K562 (cell line): ENCODE data around the gene SCAPER. TPM values are rescaled to one million over a fixed set of nuclear protein-coding genes. Genes with fewer than 3 reads are reported as not detected.
"Not testable (repeated sequence)": the region's sequence is repeated elsewhere in the genome, so short reads cannot be mapped to it uniquely, and the experiment has no call there.

ENCODE experiments used
- ATAC-seq: fragments of 200-7000 bp; cut with Tn5 transposase; 3 replicates; pipeline ENCODE4 v1.9.1; 2020; ENCODE audit warnings: moderate library complexity
- BruUV-seq: library from RNA; stranded (reverse); fragments of 400-500 nt; replicated peaks from 2 replicates; lab custom pipeline; 2021; lab: Mats Ljungman, UMichigan
- CTCF ChIA-PET: fragments of 300-600 bp; formaldehyde crosslinking; extraction: SDS; loops from one replicate; lab custom pipeline; 2021; ENCODE audit warnings: low intra/inter-chr PET ratio; lab: Yijun Ruan, JAX
- POLR2A ChIA-PET: fragments of 300-600, 350-650 bp; sonication (Branson Sonifier 250); formaldehyde crosslinking; extraction: SDS; loops from one replicate; lab custom pipeline; 2021; ENCODE audit warnings: antibody characterized with exemption, inconsistent platforms; lab: Yijun Ruan, JAX
- DNase-seq, 4 experiments: peaks; one replicate each; pipeline versions ENCODE4 v3.0.0 to v3.0.0-alpha.2; 2011 to 2018; ENCODE audit warnings: low spot score in 3 of 4, mixed read lengths in 3 of 4; ENCODE audit errors: extremely low read depth in 1 of 4
- FAIRE-seq: peaks from 2 replicates; lab custom pipeline; 2011; peaks lifted over from hg19 to GRCh38; lab: Jason Lieb, UNC
- H2AFZ ChIP-seq: 2 replicates; pipeline ENCODE4 v1.6.0; 2011; ENCODE audit warnings: low read depth, low read length, control low read depth, inconsistent platforms
- H3K27ac ChIP-seq: fragments of 200-600 bp; 3 replicates; pipeline ENCODE4 v1.8.0; 2011; ENCODE audit warnings: low read depth, mild to moderate bottlenecking, control low read depth, inconsistent platforms, low read length, moderate library complexity, mixed read lengths; ENCODE audit errors: extremely low read depth
- H3K27me3 ChIP-seq, 2 experiments: fragments of 300-600 bp in 1 of 2; 2 replicates in 1 of 2; 3 replicates in 1 of 2; pipeline versions ENCODE4 v1.6.0 to v1.8.0; 2011; ENCODE audit warnings: inconsistent platforms in 2 of 2, low read length in 2 of 2, mild to moderate bottlenecking in 1 of 2, mixed read lengths in 1 of 2, moderate library complexity in 1 of 2; ENCODE audit not compliant: control insufficient read depth in 2 of 2, insufficient read depth in 2 of 2
- H3K36me3 ChIP-seq: fragments of 300-600 bp; 3 replicates; pipeline ENCODE4 v1.8.0; 2011; ENCODE audit warnings: mild to moderate bottlenecking, low read length, inconsistent platforms; ENCODE audit not compliant: control insufficient read depth, insufficient read depth
- H3K4me1 ChIP-seq, 2 experiments: fragments of 200-600 bp in 1 of 2; replicated peaks in 1 of 2; 2 replicates in 1 of 2; 3 replicates in 1 of 2; pipeline versions ENCODE4 v1.5.1 to v1.8.0; 2011; ENCODE audit warnings: inconsistent platforms in 2 of 2, low read length in 2 of 2, mild to moderate bottlenecking in 1 of 2, mixed read lengths in 1 of 2, moderate library complexity in 1 of 2; ENCODE audit not compliant: control insufficient read depth in 2 of 2, insufficient read depth in 2 of 2
- H3K4me2 ChIP-seq: 2 replicates; pipeline ENCODE4 v1.6.1; 2011; ENCODE audit warnings: low read length, control low read depth, inconsistent platforms, mixed read lengths; ENCODE audit not compliant: insufficient read depth
- H3K4me3 ChIP-seq: fragments of 200-600 bp; sonication (generic), shearing (Covaris generic); 2 replicates; pipeline ENCODE4 v1.5.1; 2016; ENCODE audit warnings: control low read depth, inconsistent platforms
- H3K79me2 ChIP-seq: fragments of 200-600 bp; 3 replicates; pipeline ENCODE4 v1.8.0; 2011; ENCODE audit warnings: low read length, inconsistent platforms; ENCODE audit not compliant: control insufficient read depth, insufficient read depth
- H3K9ac ChIP-seq, 2 experiments: 2 replicates each; pipeline versions ENCODE4 v1.6.0 to v1.6.1; 2011; ENCODE audit warnings: low read depth in 2 of 2, low read length in 2 of 2, control low read depth in 1 of 2, inconsistent platforms in 1 of 2, mild to moderate bottlenecking in 1 of 2, mixed read lengths in 1 of 2; ENCODE audit not compliant: insufficient read depth in 1 of 2
- H3K9me1 ChIP-seq: one replicate; pipeline ENCODE4 v1.6.0; 2011; ENCODE audit warnings: inconsistent platforms, mild to moderate bottlenecking, low read length, moderate library complexity; ENCODE audit not compliant: control insufficient read depth, insufficient read depth
- H3K9me3 ChIP-seq: replicated peaks from 2 replicates; pipeline ENCODE4 v1.5.1; 2011; ENCODE audit warnings: low read depth, low read length, inconsistent platforms; ENCODE audit not compliant: control insufficient read depth, insufficient read depth
- H4K20me1 ChIP-seq: replicated peaks from 2 replicates; pipeline ENCODE4 v1.6.1; 2011; ENCODE audit warnings: low read length, inconsistent platforms, mixed read lengths; ENCODE audit not compliant: control insufficient read depth, insufficient read depth
- CBX8 ChIP-seq: fragments of 200-600 bp; sonication (generic); IDR thresholded peaks from 2 replicates; pipeline ENCODE4 v1.6.1; 2012; ENCODE audit warnings: borderline replicate concordance, mixed run types, low read depth, mild to moderate bottlenecking, moderate library complexity, mixed read lengths, low read length, control low read depth, inconsistent platforms; ENCODE audit not compliant: poor library complexity, severe bottlenecking; ENCODE audit errors: extremely low read depth
- HMBOX1 ChIP-seq: sonication (generic); IDR thresholded peaks from 2 replicates; pipeline ENCODE4 v1.6.1; 2016
- IFI16 ChIP-seq: fragments of 250-450 bp; sonication (Bioruptor Pico); IDR thresholded peaks from 2 replicates; pipeline ENCODE4 v2.1.2; 2022; ENCODE audit warnings: mild to moderate bottlenecking, inconsistent platforms
- PHF8 ChIP-seq: fragments of 200-600 bp; sonication (generic); IDR thresholded peaks from 2 replicates; pipeline ENCODE4 v1.6.1; 2012; ENCODE audit warnings: mixed run types, mild to moderate bottlenecking, inconsistent platforms, low read length, moderate library complexity, borderline replicate concordance
- ZFP36 ChIP-seq: fragments of 150-350 bp; IDR thresholded peaks from 2 replicates; pipeline ENCODE4 v1.6.1; 2018; ENCODE audit warnings: low read length, low read depth; ENCODE audit not compliant: partially characterized antibody
- in situ Hi-C: fragments of 300-500 bp; cut with MboI; formaldehyde crosslinking; loops from 4 replicates; pipeline ENCODE4 v1.15.0; 2018; ENCODE audit warnings: inconsistent platforms, mixed read lengths
- intact Hi-C: fragments of 100-400 bp; cut with micrococcal nuclease; formaldehyde crosslinking; loops from 2 replicates; pipeline ENCODE4 v1.14.2; 2022
- polyA plus RNA-seq, 8 experiments: library from polyadenylated mRNA; depleted of rRNA in 4 of 8; stranded (reverse) in 5 of 8; unstranded in 3 of 8; fragments of >200 nt; fragmentation: Nextera tagmentation in 2 of 8; fragmentation: Illumina TruSeq in 1 of 8; extraction: Ambion mirVana in 2 of 8; extraction: Trizol in 1 of 8; gene quantifications; 2 replicates each; pipeline versions ENCODE4 v1.2.1 to v1.2.3, GENCODE V29; 2011 to 2014; ENCODE audit warnings: inconsistent platforms in 1 of 8, missing spikeins in 1 of 8
- total RNA-seq, 7 experiments: library from RNA; depleted of rRNA in 6 of 7; stranded (reverse); fragments of >200 nt in 6 of 7; fragmentation: Illumina TruSeq in 2 of 7; extraction: Trizol in 2 of 7; gene quantifications; 2 replicates each; pipeline versions ENCODE4 v1.2.1 to v1.2.3, GENCODE V29; 2011 to 2021; ENCODE audit warnings: low replicate concordance in 1 of 7

Gene SCAPER
- total and polyA plus RNA-seq, 9 of the 15 experiments (the other 6 are each of a cell fraction or from before 2014, with no cell fraction given): 1.3 to 5.7 (median 3.2) TPM

DNA sequence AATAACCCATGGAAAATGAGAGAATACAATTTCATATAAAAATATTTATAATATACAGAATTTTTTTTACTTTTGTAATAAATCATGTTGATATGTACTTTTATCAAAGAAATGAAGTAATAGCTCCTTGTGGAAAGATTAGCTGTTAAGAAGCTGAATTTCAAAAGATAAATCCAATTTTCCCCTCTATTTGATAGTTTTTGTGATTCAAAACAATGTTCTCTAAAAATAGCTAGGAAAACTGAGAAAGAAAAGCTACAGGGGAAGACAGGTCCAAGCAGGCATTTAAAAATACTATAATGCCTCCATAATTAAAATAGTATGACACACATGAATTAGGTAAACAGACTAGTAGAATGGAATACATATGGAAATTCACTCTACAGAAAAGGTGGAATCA is 44.9 kb downstream of the SCAPER start:
- Histone ChIP-seq H3K9ac (no peak overlapping the region), H3K27me3 (no peaks in the 10 kb centered on the region), H3K9me1 (no peaks in the 10 kb centered on the region), H4K20me1 (no peaks in the 10 kb centered on the region), H3K9me3 (no peaks in the 10 kb centered on the region), H3K4me1 (no peaks in the 10 kb centered on the region), H3K4me2 (no peak overlapping the region), H3K27ac (no peak overlapping the region), H3K79me2 (no peaks in the 10 kb centered on the region), H3K36me3 (no peaks in the 10 kb centered on the region), H2AFZ (no peak overlapping the region), H3K4me3 (no peak overlapping the region)
- ATAC-seq: no peak
- ChIA-PET CTCF (no interaction called here), POLR2A (interaction anchor here (1.5 kb wide), 1 partner anchor 14 kb away, joined by 4 read pairs; no protein-coding TSS in a partner anchor)
- no peak for FAIRE-seq
- no peak for DNase-seq
- in situ Hi-C loops: no loop called here
- intact Hi-C loops: loop anchor here (10.0 kb wide), 1 partner anchor 525 kb away; the partner anchor contains the start of gene ISL2
- TF ChIP-seq ZFP36: no peak
- TF ChIP-seq PHF8: no peak
- no peak for TF ChIP-seq IFI16 (CRISPR knock-in tag)
- no peak for TF ChIP-seq CBX8
- no peak for TF ChIP-seq HMBOX1
- BruUV-seq: no TSS peak

DNA sequence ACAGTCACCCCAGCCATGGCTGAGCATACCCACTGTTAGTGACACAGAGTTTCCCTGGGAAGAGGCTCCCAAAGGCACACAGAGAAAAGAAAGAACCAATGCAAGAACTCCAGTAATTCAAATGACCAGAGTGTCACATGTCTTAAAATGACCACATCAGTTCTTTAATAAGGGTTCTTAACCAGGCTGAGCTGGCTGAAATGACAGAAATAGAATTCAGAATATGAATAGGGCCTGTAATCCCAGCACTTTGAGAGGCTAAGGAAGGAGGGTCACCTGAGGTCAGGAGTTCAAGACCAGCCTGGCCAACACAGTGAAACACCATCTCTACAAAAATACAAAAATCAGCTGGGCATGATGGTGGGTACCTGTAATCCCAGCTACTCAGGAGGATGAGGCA is 54.8 kb downstream of the SCAPER start:
- H3K27ac ChIP-seq, H3K36me3 ChIP-seq, H3K4me3 ChIP-seq, CTCF ChIA-PET, H3K9me3 ChIP-seq, H4K20me1 ChIP-seq, H3K79me2 ChIP-seq, intact Hi-C loops, H2AFZ ChIP-seq, BruUV-seq, in situ Hi-C loops, H3K4me1 ChIP-seq, H3K9me1 ChIP-seq, H3K27me3 ChIP-seq, H3K4me2 ChIP-seq, ATAC-seq, FAIRE-seq, H3K9ac ChIP-seq, DNase-seq: not testable (repeated sequence)
- POLR2A ChIA-PET: interaction anchor here (0.6 to 0.9 kb wide), 2 partner anchors 48 to 751 kb away, joined by 4 read pairs; no protein-coding TSS in a partner anchor
